CD4-positive, alpha-beta T cell (primary cell): ENCODE results near the gene TPRG1L. TPM values are rescaled to one million over a fixed set of nuclear protein-coding genes. Genes with fewer than 3 reads are reported as not detected.

Experiments used
- ATAC-seq: fragments of 200-7000 bp; cut with Tn5 transposase; one replicate; pipeline ENCODE4 v1.10.0; 2022; ENCODE audit warnings: mild to moderate bottlenecking; ENCODE audit not compliant: poor library complexity
- CTCF ChIA-PET: fragments of 350-600 bp; sonication (Branson Sonifier 250); formaldehyde crosslinking; loops from one replicate; lab custom pipeline; 2021; ENCODE audit warnings: antibody characterized with exemption, inconsistent platforms; lab: Charles Lee
- POLR2A ChIA-PET: fragments of 350-600 bp; sonication (Branson Sonifier 250); formaldehyde crosslinking; loops from one replicate; lab custom pipeline; 2021; ENCODE audit warnings: antibody characterized with exemption, inconsistent platforms; lab: Charles Lee
- DNase-seq, 14 experiments: peaks; one replicate each; pipeline ENCODE4 v3.0.0-alpha.2; 2013 to 2020; ENCODE audit warnings: mixed read lengths in 2 of 14
- H3K27ac ChIP-seq, 2 donors: one replicate each; pipeline versions ENCODE4 v1.5.1 to v1.7.0; 2013; ENCODE audit warnings: low read length in 2 of 2, low read depth in 1 of 2, mild to moderate bottlenecking in 1 of 2
- H3K27me3 ChIP-seq, 2 experiments: 1 replicate in 1 of 2; 2 replicates in 1 of 2; pipeline versions ENCODE4 v1.6.1 to v1.7.0; 2013; ENCODE audit warnings: low read length in 2 of 2, control low read depth in 1 of 2, mild to moderate bottlenecking in 1 of 2, moderate library complexity in 1 of 2; ENCODE audit not compliant: insufficient read depth in 2 of 2, control insufficient read depth in 1 of 2
- H3K36me3 ChIP-seq: one replicate; pipeline ENCODE4 v1.6.1; 2013; ENCODE audit warnings: low read length, control low read depth; ENCODE audit not compliant: insufficient read depth
- H3K4me1 ChIP-seq: one replicate; pipeline ENCODE4 v1.6.1; 2013; ENCODE audit warnings: low read length, control low read depth; ENCODE audit not compliant: insufficient read depth
- H3K4me3 ChIP-seq: one replicate; pipeline ENCODE4 v1.5.1; 2013; ENCODE audit warnings: mild to moderate bottlenecking, low read length, moderate library complexity
- H3K9me3 ChIP-seq, 2 experiments: 1 replicate in 1 of 2; 2 replicates in 1 of 2; pipeline versions ENCODE4 v1.6.1 to v1.7.0; 2013; ENCODE audit warnings: low read length in 2 of 2, mild to moderate bottlenecking in 2 of 2, control low read depth in 1 of 2, moderate library complexity in 1 of 2; ENCODE audit not compliant: control insufficient read depth in 1 of 2, insufficient read depth in 1 of 2
- H3K27ac Mint-ChIP-seq: one replicate; pipeline ENCODE4 v1.8.0; 2020; ENCODE audit warnings: mixed read lengths
- H3K27me3 Mint-ChIP-seq: one replicate; pipeline ENCODE4 v1.8.0; 2021; ENCODE audit warnings: mixed read lengths
- H3K36me3 Mint-ChIP-seq: one replicate; pipeline ENCODE4 v1.8.0; 2021; ENCODE audit warnings: low read depth, mixed read lengths
- H3K4me1 Mint-ChIP-seq: one replicate; pipeline ENCODE4 v1.8.0; 2021; ENCODE audit warnings: low read depth, mixed read lengths
- H3K4me3 Mint-ChIP-seq: one replicate; pipeline ENCODE4 v1.8.0; 2020; ENCODE audit warnings: mild to moderate bottlenecking, mixed read lengths
- H3K9me3 Mint-ChIP-seq: one replicate; pipeline ENCODE4 v1.8.0; 2020; ENCODE audit warnings: mixed read lengths
- CTCF ChIP-seq: fragments of 200-600 bp; IDR thresholded peaks from one replicate; pipeline ENCODE4 v1.8.0; 2022; ENCODE audit warnings: antibody characterized with exemption, mild to moderate bottlenecking
- intact Hi-C, 2 experiments: fragments of 100-400 bp; cut with DNase I in 1 of 2; cut with micrococcal nuclease in 1 of 2; formaldehyde crosslinking; loops; one replicate each; pipeline versions ENCODE4 v1.15.1 to v1.9.0; 2023 to 2025; cut with DNase I, micrococcal nuclease
- total RNA-seq, 174 experiments: library from RNA in 2 of 174; stranded (reverse) in 2 of 174; gene quantifications; one replicate each; pipeline ENCODE4 v1.2.3 and lab custom pipeline; 2021 to 2026

The TPRG1L gene
- total RNA-seq, 2 experiments from 2014 or later, result 46.5 to 48.3 TPM

GRCh38 chr1:3610527-3611169, 14.2 kb upstream of the TPRG1L start:
- H3K4me3 Mint-ChIP-seq, result peak overlapping the region; percentile 56
- peaks cover 15% of the 10 kb centered on the region for H3K4me1 Mint-ChIP-seq
- Histone ChIP-seq H3K9me3 (peaks cover 0 to 15% of the 10 kb centered on the region in 2 experiments), H3K27ac (no peak overlapping the region), H3K4me3 (peak overlapping the region; percentile 5), H3K27me3 (peaks cover 20 to 30% of the 10 kb centered on the region in 2 experiments), H3K36me3 (no peaks in the 10 kb centered on the region), H3K4me1 (peaks cover 23% of the 10 kb centered on the region)
- no peak for DNase-seq
- peaks cover 46% of the 10 kb centered on the region for H3K27me3 Mint-ChIP-seq
- H3K9me3 Mint-ChIP-seq, result no peaks in the 10 kb centered on the region
- TF ChIP-seq CTCF, result no peak
- no peaks in the 10 kb centered on the region for H3K36me3 Mint-ChIP-seq
- intact Hi-C loops, result no loop called here
- ATAC-seq, result no peak
- H3K27ac Mint-ChIP-seq, result no peak overlapping the region
- CTCF ChIA-PET, result no interaction called here
- POLR2A ChIA-PET, result no interaction called here

DNA sequence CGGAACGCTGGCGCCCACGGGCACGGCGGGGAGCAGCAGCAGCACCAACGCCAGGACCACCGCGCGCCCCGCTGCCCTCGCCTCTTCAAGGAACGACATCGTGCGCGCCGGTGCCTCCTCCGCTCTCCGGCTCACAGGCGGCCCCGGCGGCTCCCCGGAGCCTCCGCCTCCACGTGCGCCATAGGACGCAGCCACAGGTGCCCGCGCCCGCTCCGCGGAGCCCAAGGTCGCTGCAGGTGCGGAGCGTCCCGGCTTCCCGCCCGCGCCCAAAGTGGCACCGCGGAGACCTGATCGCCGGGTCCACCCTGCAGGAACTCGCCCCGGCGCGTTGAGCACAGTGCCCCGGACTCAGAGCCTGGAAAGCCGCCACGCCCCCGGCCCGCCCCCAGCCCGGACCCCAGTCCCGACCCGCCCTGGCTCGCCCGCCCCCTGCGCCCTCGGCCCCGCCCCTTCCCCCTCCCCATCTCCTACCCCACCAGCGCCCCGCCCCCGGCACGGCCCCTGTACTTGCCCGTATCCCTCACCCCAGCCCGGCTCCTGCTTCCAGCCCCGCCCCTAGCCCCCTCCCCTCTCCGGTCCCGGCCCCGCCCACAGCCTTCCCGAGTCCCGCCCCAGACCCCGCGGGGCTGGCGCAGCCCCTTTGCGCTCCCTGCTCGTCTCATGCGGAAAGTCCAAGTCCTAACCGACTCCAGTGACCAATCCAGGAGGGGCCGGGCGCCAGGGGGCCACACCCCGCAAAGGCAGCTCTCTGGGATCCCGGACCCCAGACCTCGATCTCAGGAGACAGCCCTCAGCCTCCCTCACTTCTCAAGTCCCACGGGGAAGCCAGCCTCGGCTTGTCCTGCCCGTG, 13.4 kb upstream of the TPRG1L start, which contains the start of gene MEGF6:
TSS of gene MEGF6 (minus strand) at position 339 of the 850 bp plus-strand sequence. CDS start at position 99, 240 bp downstream.
- Mint-ChIP-seq H3K9me3 (no peaks in the 10 kb centered on the region), H3K4me1 (peaks cover 15% of the 10 kb centered on the region), H3K36me3 (no peaks in the 10 kb centered on the region), H3K27me3 (peaks cover 46% of the 10 kb centered on the region), H3K4me3 (peak within 1 kb of the TSS; percentile 86), H3K27ac (no peak within 1 kb of the TSS)
- intact Hi-C loops, result no loop called here
- peaks cover 0 to 15% of the 10 kb centered on the region in 2 experiments for H3K9me3 ChIP-seq
- no peaks in the 10 kb centered on the region for H3K36me3 ChIP-seq
- H3K4me3 ChIP-seq, result peak within 1 kb of the TSS; percentile 17
- no peak within 1 kb of the TSS for H3K27ac ChIP-seq
- H3K27me3 ChIP-seq, result peaks cover 20 to 30% of the 10 kb centered on the region in 2 experiments
- ChIA-PET POLR2A (no interaction called here), CTCF (interaction anchor here (0.6 kb wide), 1 partner anchor 246 kb away, joined by 3 read pairs; the partner anchor contains the start of gene DFFB)
- TF ChIP-seq CTCF, result no peak
- peak in 13 of 14 experiments; percentile 36 to 90 (median 60) for DNase-seq
- ATAC-seq, result peak; percentile 65
- peaks cover 23% of the 10 kb centered on the region for H3K4me1 ChIP-seq

DNA sequence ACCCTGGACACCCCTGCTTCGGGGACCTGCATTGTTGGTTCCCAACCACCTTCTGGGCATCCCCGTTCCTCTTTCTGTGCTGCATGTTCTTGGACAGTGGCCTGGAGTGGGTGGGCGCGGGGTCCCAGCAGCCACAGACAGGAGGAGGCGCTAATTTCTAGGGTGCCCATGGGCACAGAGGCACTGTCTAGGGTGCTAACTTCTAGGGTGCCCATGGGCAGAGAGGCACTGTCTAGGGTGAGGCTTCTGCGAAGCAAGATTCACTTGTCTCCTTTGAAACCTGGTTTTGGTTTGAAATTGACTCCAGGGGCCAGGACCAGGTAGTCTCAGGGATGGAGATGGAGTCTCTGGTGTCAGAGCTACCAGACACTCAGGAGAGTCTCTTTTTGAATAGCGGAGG, 12.7 kb upstream of the TPRG1L start:
- ATAC-seq (no peak), DNase-seq (no peak)
- TF ChIP-seq CTCF, result no peak
- peaks cover 0 to 15% of the 10 kb centered on the region in 2 experiments for H3K9me3 ChIP-seq
- H3K36me3 ChIP-seq, result no peaks in the 10 kb centered on the region
- Mint-ChIP-seq H3K36me3 (no peaks in the 10 kb centered on the region), H3K27me3 (peaks cover 46% of the 10 kb centered on the region), H3K27ac (no peak overlapping the region), H3K9me3 (no peaks in the 10 kb centered on the region), H3K4me3 (peak overlapping the region; percentile 86), H3K4me1 (peaks cover 15% of the 10 kb centered on the region)
- H3K4me3 ChIP-seq, result peak overlapping the region; percentile 17
- peaks cover 20 to 30% of the 10 kb centered on the region in 2 experiments for H3K27me3 ChIP-seq
- H3K4me1 ChIP-seq, result peaks cover 23% of the 10 kb centered on the region
- ChIA-PET CTCF (interaction anchor here (0.6 kb wide), 1 partner anchor 245 kb away, joined by 3 read pairs; the partner anchor contains the start of gene DFFB), POLR2A (no interaction called here)
- intact Hi-C loops, result no loop called here
- no peak overlapping the region for H3K27ac ChIP-seq
